HG02885 (cell line): ENCODE results near the gene ZBTB45.
"Not testable (repeated sequence)": the region's sequence is repeated elsewhere in the genome, so short reads cannot be mapped to it uniquely, and the experiment has no call there.

Source experiments
- ATAC-seq: cut with Tn5 transposase; IDR thresholded peaks from one replicate; pipeline ENCODE4 v1.9.1; 2021; ENCODE audit warnings: mild to moderate bottlenecking; ENCODE audit not compliant: unreplicated experiment, poor library complexity

ZBTB45 gene

DNA sequence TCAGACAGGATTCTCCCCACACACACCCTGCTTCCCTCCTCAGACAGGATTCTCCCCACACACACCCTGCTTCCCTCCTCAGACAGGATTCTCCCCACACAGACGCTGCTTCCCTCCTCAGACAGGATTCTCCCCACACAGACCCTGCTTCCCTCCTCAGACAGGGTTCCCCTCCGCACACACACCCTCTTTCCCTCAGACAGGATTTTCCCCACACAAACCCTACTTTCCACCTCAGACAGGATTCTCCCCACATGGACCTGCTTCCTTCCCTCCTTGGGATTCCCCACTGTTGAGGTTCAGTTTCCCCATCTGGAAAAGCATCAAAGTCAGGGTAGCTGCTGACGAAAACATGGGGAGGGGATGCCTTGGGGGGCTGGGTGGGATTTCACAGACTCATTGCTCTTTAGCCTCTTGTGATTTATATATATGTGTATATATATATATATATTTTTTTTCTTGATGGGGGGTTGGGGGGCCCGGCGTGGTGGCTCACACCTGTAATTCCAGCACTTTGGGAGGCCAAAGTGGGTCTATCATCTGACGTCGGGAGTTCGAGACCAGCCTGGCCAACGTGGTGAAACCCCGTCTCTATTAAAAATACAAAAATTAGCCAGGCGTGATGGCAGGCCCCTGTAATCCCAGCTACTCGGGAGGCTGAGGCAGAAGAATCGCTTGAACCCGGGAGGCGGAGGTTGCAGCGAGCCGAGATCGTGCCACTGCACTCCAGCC lies 23.2 kb upstream of the ZBTB45 start:
- not testable (repeated sequence) for ATAC-seq

DNA sequence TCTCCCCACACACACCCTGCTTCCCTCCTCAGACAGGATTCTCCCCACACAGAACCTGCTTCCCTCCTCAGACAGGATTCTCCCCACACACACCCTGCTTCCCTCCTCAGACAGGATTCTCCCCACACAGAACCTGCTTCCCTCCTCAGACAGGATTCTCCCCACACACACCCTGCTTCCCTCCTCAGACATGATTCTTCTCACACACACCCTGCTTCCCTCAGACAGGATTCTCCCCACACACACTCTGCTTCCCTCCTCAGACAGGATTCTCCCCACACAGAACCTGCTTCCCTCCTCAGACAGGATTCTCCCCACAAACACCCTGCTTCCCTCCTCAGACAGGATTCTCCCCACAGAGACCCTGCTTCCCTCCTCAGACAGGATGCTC lies 19.6 kb upstream of the ZBTB45 start:
- ATAC-seq: not testable (repeated sequence)

DNA sequence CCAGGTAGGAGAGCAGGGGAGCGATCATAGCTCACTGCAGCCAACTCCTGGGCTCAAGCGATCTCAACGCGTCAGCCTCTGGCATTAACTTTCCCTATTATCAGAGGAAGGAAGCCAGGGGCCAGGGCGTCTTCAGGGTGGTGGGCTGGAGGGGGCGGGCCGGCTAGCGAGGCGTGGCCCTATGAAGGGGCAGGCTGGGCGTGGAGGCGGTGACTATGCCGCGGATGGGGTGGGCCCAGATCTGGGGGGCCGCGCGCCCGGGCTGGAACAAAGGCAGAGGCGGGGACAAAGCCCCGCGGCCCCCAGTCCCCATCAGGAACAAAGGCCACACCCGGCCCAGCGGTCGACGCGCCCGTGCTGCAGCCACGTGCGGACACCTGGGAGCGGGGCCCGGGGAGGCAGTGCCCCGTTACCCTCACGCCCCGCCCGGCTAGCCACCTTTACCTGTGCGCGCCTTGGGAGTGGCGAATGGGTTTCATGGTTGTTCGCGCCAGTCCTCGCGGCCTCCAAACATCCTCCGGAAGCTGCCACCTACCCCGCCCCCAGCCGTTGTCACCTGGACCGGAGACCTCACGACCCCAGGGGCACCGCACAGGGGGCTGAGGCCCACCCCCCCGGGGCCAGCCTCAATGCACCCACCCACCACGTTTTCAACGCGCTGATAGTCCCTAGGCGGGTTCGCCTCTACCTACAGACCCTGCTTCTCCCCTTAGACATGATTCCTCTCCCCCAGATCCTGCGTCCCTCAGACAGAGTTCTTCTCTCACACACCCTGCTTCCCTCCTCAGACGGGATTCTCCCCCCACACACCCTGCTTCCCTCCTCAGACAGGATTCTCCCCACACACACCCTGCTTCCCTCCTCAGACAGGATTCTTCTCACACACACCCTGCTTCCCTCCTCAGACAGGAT lies 18.9 kb upstream of the ZBTB45 start:
- no peak for ATAC-seq

DNA sequence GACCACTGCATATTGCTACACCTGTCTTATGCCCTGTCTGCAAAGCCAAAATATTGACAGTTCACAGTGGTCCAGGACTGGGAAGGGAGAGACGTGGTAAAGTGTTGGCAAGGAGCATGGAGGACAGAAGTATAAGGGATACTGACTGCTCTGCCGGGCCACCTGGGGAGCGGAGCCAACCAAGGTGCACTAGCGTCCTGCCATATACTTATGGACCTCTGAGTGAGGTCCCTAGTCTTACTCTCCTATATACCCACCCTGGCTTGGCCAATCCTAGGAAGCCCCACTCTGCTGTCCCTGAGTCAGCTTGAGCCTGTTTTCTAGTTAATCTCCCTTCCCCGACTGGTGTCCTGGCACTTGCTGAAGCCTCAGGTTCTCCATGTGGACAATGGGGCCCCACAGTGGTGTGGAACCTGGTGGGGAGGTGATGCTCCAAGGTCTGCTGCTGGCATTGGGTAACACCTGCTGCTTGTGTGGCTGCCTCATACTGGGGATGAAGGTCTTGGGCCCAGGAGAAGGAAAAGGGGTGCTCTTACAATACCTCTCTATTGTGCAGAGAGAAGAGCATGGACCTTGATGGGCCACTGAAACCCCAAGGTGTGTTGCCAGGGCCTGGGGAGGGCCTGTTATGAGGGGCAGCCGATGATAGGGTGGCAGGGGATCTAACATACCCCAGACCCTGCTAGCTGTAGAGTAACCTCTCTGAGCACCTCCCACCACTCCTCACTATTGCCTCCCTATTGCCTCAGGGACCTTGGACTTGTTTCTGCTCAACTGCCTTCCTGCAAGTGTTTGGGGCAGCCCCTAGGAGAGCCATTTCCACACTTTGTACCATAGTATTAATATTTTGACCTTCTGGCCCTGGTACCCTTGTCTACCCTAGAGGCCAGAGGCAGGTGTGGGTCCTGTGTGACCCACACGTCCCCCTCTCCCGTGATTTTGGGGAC lies 17.5 kb upstream of the ZBTB45 start:
- no peak for ATAC-seq

DNA sequence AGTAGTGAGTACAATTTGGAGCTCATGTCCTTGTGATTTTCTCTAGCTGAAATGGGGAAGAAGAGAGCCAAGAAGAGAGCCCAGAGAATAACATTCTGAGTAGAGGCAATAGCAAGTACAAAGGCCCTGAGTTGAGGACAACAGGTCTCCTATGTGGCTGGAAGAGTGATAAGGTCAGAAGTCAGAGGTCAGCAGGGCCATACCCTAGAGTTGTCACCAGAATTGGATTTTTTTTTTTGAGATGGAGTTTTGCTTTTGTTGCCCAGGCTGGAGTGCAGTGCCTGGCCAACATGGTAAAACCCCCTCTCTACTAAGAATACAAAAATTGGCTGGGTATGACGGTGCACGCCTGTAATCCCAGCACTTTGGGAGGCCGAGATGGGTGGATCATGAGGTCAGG lies 16.2 kb upstream of the ZBTB45 start:
- ATAC-seq: no peak

DNA sequence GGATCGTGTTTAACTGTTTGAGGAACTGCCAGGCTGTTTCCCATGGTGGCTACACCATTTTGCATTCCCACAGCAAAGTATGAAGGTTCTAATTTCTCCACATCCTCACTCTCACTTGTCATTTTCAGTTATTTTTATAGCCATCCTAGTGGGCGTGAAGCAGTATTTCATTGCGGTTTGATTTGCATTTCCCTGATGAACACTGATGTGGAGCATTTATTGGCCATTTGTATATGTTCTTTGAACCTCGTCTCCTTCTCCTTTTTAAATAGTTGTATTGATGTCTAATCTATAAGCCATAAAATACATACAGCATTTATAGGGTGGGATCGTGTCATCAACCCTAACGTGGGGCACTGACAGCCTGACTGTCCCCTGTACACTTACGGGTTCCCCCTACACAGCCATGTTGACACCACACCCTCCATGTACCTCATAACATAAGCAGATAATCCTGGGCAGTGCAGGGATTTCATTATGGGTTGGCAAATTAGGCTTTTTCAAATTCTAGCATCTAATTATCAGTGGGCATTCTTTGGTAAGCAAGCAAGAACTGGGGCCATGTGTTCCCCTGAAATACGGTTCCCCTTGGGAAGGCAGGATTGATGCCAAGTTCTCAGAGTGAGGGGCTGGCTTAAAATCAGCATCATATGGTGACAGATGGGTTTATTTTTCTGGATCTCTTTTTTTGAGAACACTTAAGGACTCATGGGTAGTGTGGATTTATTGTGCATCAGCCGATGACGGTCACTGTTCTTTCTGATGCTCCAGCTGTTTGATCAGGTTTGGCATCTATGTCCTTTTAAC lies 11.6 kb upstream of the ZBTB45 start:
- ATAC-seq: no peak

DNA sequence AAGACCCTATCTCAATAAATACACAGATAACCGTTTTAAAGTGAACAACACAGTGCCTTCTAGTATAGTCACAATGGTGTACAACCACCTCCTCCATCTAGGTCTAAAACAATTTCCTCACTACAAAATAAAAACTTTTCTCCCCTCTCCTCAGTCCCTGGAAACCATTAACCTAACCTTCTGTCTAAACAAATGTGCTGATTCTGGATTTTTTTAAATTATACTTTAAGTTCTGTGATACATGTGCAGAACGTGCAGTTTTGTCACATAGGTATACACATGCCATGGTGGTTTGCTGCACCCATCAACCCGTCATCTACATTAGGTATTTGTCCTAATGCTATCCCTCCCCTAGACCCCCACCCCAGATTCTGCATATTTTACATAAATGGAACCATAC lies 9.8 kb upstream of the ZBTB45 start:
- ATAC-seq: no peak

DNA sequence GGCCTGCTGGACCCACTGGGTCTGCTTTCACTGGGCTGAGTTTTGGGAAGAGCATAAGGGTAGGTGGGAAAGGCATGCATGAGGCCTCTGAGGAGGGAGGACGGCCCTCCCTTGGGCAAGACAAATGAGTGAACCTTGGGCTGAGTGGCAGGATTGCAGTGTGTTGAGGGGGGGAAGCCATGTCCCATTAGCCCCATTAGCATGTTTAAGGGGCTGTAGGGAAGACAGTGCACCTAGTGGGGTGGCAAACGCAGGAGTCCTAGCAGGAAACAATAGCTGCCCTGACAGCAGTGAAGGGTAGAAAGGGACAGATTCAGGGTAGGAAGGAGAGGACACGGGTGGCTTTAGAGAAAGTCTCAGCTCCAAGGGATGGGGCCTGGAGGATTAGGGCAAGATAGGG lies 3.1 kb upstream of the ZBTB45 start:
- no peak for ATAC-seq

DNA sequence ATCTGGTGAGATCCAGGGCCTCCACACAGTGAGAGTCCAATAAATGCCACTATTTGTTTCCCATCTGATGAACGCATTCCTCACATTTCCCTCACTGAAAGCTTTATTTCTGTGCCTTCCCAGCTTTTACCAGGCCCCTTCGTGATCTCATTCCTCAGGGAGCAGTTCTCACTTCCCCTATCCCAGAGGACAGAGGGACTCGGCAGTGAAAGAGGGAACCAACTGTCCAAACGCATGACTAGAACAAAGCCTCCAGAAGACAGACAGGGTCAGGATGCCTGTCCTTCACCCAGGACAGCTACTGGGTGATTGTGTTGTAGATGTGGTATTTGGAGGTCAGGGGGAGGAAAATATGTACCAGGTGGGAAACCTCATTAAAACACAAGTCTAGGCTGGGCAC lies 2.0 kb upstream of the ZBTB45 start:
- ATAC-seq: no peak

DNA sequence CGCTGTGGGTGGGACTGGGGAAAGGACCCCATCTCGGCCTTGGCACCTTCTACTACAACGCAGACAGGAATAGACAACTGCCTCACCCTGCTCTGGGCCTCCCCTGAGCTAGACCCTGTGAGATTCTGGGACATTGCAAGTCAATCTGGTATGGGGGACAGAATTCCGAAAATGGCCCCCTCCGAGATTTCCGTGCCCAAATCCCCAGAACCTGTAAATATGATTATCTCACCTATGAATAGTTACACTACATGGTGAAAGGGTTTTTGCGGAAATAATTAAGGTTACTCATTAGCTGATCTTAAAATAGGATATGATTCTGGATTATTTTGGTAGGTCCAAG lies 618 bp upstream of the ZBTB45 start:
- ATAC-seq: no peak

DNA sequence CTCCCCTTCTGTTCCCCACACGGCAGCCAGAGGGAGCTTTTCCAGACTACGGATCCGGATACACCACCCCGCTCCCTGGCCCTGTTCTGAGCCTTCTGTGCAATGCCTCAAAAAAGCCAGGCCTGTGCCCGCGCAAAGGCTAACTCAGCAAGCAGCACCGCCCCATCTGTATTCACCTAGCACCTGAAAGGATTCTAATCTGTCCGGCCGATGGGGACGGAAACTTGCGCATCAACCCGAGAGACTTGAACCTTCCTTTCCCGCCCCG lies 589 bp downstream of the ZBTB45 start:
- ATAC-seq: peak; percentile 4

DNA sequence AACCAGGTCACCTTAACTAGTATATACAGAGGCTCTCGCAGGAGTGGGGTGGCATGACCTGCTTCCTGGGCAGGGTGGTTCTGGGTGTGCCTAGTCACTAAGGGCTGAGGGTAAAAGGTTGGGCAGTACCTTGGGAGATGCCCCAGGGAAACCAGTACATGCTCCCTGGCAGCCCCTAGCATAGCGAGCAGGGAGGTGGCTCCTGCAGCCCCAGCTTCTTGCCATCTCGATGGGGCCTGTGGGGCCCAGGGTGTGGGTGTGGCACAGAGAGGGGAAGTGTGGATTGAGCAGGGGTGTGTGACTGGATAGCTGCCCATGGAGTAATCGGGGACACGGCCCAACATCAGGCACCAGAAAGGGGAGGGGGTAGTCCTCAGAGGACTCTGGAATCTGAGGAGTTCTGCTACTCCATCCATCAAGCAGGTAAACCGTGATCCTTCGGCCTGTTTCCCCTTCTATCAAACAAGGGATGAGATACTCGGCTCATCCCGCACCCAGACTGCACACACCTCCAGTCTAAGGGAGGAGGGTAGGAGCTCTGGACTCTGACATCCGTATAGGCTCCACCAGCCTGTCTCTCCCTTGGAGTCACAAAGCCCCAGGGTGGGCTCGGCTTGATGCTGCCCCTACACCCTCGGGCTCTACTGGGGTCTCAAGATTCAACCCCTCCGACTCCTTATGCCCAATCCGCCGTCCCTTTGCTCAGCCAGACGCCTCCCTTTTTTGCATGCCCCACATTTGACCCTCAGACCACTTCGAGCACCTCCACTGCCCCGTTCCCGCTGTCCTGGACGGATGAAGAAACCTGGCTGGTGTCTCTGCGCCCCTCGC lies 1.1 kb downstream of the ZBTB45 start:
- no peak for ATAC-seq

DNA sequence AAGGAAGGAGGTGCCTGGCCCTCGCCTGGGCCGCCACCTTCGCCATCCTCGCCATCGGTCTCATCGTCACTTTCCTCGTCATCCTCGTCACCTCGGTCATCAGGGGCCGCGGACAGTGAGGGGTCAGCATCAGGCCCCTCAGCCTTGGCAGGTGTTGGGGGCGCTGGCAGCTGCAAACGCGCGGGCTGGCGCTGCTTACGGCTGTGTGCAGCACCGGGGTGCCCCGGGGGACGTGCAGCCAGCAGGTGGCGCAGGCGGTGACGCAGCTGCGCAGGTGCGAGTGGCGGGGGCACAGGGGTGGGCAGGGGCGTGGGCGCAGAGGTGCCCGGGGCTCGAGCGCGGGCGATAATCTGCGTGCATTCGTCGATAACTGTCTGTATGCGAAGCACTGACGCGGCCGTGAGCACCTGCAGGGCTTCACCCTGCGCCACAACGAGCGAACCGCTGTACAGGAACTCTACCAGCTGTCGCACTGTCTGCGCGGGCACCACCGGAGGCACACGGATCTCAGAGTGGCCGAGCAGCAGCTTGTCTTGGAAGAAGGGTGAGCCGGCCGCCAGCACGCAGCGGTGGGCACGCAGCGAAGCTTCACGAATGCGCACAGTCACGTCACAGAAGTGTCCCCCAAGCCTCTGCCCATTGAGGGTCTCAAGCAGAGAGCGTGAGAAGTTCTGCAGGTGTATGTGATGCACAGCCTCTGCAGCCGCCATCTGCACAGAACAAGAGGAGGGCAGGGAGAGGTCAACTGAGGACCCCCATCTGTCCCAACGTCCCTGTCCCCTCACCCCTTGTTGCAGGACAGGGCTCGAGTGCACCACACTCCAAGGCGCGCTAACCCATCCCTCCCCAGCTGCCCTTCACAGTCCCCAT lies 2.4 kb downstream of the ZBTB45 start:
- no peak for ATAC-seq

DNA sequence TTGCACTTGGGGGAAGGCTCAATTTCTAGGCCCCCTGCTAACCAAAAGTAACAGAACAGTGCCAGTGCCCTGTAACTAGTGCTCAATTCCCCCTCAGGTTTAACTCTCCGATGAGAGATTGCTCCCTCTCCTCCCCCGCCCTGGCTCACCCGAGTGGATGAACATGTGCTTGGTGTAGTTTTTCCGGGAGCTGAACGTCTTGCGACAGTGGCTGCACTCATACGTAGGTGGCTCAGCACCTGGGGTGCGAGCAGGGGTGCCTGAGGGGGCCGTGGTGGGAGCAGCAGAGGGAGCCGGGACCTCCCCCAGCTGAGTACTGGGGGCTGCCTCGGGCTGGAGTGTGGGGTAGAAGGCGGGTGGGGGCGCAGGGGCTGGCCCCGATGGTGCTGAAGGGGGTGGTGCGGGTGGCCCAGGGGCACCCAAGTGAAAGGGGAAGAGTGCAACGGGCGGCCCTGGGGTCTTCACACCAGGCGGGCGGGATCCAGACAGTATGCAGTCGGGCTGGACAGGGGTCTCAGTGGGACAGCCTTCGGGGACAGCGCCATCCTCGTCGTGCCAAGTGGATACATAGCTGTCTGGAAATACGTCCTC lies 3.3 kb downstream of the ZBTB45 start:
- ATAC-seq: no peak

DNA sequence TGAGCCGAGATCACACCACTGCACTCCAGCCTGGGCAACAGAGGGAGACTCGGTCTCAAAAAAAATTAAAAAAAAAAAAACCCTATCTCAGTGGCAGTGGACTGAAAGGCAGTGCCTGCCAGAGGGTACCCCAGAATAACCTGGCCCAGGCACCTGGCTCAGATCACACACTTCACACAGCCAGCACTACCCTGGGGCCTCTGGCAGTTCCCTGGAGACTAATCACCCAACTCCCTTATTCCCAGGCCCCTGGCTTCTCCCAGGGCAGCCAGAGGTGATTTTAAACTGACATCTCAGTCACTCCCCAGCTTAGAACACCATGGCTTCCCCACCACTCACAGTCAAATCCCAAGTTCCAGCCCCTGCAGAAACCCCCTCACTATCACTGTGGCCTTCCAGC lies 4.4 kb downstream of the ZBTB45 start:
- no peak for ATAC-seq

DNA sequence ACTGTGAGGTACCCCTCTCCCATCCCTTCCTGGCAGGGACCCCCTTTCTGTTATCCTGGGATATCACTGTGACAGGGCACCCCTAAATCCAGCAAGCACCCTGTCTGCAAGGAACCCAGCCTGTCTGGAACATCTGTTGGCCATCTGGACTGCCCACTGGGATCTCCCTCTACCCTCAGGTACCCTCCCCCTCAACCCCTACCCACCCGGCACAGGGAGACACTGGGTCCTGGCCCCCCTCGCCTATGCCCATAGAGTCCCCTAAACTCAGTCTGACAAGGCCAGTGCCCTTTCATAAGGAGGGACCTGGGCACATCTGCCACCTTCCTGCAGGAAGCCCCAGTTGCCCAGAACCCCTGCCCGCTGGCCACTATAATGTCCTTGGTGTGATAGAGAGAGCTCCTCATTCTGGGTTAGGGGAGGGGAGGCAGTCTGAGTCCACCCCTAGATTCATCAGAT lies 5.0 kb downstream of the ZBTB45 start:
- no peak for ATAC-seq

DNA sequence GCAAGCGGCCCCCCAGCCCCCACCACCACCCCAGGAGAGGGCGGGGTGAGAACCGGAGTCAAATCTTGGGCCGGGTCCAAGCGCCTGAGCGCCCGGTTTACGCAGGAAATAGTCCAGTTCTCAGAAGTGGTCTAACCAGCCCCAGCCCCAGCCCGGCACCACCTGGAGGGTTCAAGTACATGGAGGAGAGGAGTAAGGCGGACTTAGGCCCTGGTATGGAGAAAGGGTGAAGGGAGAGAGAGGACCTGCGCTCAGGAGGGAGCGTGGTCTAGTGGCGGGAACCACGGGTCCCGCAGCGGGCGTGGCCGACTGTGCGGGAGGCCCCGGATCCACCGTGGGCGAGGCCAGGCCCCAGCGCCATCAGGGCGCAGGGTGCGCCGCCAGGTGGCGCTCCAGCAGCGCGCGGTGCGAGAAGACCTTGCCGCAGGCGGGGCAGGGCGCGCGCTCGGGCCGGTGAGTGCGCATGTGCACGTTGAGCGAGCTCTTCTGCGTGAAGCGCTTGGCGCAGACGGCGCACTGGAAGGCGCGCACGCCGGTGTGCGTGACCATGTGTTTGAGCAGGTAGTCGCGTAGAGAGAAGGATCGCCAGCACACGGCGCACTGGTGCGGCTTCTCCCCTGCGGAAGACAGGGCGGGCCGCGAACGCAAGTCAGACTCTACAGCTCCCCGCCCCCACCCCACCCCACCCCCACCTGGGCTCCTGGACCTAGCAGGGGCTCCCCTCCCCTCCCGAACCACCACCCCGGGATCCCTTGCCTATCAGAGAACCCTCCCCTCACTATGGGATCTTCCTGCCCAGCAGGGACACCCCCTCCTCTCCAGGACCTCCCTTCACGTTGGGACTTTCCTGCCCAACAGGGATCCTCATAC lies 5.7 kb downstream of the ZBTB45 start:
- ATAC-seq: peak; percentile 80
